ENCODE results near the gene TRIM65.
"Not testable (repeated sequence)": the region's sequence is repeated elsewhere in the genome, so short reads cannot be mapped to it uniquely, and the experiment has no call there.

The TRIM65 gene

DNA sequence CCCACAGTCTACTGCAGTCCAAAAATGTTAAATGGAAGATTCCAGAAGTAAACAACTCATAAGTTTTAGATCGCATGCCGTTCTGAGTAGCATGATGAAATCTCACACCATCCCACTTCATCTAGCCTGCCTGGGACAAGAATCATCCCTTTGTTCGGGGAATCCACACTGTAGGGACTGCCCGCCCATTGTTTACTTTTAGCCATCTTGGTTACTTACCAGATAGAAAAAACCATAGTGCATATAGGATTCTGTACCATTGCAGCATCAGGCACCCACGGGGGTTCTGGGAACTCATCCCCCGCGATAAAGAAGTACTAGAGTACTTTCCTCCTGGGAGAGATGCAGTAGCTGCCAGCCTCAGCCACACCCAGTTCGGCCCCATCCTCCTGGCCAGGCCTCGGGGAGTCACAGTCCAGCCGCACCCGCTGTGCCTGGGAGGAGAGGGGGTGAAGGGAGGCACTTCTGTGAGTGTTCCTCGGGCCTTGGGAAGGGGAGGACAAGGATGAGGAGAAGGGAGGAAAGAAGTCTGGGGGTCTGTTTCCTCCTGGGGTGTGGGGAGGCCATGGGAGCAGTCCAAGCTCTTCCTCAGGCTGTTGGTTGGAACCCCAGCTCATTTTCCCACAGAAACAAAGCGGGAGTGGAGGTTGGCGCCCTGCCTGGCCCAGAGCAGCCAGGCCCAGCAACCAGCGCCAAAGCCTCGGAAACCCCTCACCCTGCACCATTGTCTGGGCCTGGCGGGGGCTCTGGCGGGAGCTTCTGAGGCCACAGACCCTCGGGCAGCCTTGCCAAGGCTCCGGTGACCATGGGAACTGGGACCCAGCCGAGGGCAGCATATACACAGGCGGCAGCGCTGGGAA, 27.2 kb downstream of the TRIM65 start:
- no peak overlapping the region for H3K27ac ChIP-seq (ENCODE audit: low read depth, low read length)
- no peaks in the 10 kb centered on the region for H3K79me2 ChIP-seq (ENCODE audit: control insufficient read depth, insufficient read depth, low read length)
- no peak overlapping the region for H3K4me3 ChIP-seq (ENCODE audit: low read length)
- H2BK5ac ChIP-seq (ENCODE audit: low read length): no peak overlapping the region
- no peak overlapping the region for H2AK5ac ChIP-seq (ENCODE audit: low read length)
- H3K36me3 ChIP-seq (ENCODE audit: control insufficient read depth, insufficient read depth, low read length): no peaks in the 10 kb centered on the region
- no peak overlapping the region for H2BK15ac ChIP-seq (replicated peaks; ENCODE audit: low read depth)
- H3K79me1 ChIP-seq (ENCODE audit: low read length): no peaks in the 10 kb centered on the region
- peak overlapping the region; percentile 42 for H3K56ac ChIP-seq (ENCODE audit: low read length)
- no peak overlapping the region for H3K9ac ChIP-seq (ENCODE audit: low read length)
- no peaks in the 10 kb centered on the region for H3K27me3 ChIP-seq (ENCODE audit: insufficient read depth, low read length, poor library complexity)
- H3K4me1 ChIP-seq (ENCODE audit: control insufficient read depth, low read depth, low read length): no peaks in the 10 kb centered on the region
- no peak overlapping the region for H2BK120ac ChIP-seq (ENCODE audit: low read depth, low read length)
- H3K18ac ChIP-seq (ENCODE audit: low read length): no peak overlapping the region
- peak; percentile 51 for DNase-seq
- H3K4me2 ChIP-seq (ENCODE audit: low read length): no peak overlapping the region
- H4K8ac ChIP-seq (ENCODE audit: low read depth, low read length): no peak overlapping the region
- no CpG with 5 or more reads among the region's 23 CpGs for WGBS (ENCODE audit: extremely low coverage, insufficient coverage, low lambda C conversion rate)
- peak overlapping the region; percentile 8 for H3K4ac ChIP-seq (ENCODE audit: low read depth, low read length)
- no peak overlapping the region for H4K5ac ChIP-seq (ENCODE audit: low read length)
- no peak overlapping the region for H3K23ac ChIP-seq (ENCODE audit: low read length)

DNA sequence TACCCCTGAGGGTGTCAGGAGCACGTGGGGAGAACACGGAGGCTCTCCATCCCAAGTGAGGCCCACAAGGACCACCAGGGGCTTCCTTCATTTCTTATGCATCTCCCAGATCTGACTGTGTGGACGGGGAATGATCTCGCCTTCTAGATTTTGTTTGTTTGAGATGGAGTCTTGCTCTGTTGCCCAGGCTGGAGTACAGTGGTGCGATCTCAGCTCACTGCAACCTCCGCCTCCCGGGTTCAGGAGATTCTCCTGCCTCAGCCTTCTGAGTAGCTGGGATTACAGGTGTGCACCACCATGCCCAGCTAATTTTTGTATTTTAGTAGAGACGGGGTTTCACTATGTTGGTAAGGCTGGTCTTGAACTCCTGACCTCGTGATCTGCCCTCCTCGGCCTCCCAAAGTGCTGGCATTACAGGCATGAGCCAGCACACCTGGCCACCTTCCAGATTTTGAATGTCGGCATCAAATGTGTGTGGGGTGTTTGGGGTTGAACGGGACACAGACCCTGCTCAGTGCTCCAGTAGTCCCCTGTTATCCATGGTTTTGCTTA, 27.9 kb downstream of the TRIM65 start:
- H4K8ac ChIP-seq (ENCODE audit: low read depth, low read length); H2BK15ac ChIP-seq (replicated peaks; ENCODE audit: low read depth); H2BK5ac ChIP-seq (ENCODE audit: low read length); H3K23ac ChIP-seq (ENCODE audit: low read length); H3K9ac ChIP-seq (ENCODE audit: low read length); H3K36me3 ChIP-seq (ENCODE audit: control insufficient read depth, insufficient read depth, low read length); H3K4me3 ChIP-seq (ENCODE audit: low read length); H3K4me2 ChIP-seq (ENCODE audit: low read length); H3K56ac ChIP-seq (ENCODE audit: low read length); H3K27ac ChIP-seq (ENCODE audit: low read depth, low read length); H3K4me1 ChIP-seq (ENCODE audit: control insufficient read depth, low read depth, low read length); H2AK5ac ChIP-seq (ENCODE audit: low read length); DNase-seq; H3K79me1 ChIP-seq (ENCODE audit: low read length); H2BK120ac ChIP-seq (ENCODE audit: low read depth, low read length); H3K18ac ChIP-seq (ENCODE audit: low read length); H3K4ac ChIP-seq (ENCODE audit: low read depth, low read length); H3K27me3 ChIP-seq (ENCODE audit: insufficient read depth, low read length, poor library complexity); H3K79me2 ChIP-seq (ENCODE audit: control insufficient read depth, insufficient read depth, low read length); H4K5ac ChIP-seq (ENCODE audit: low read length): not testable (repeated sequence)
- WGBS (ENCODE audit: extremely low coverage, insufficient coverage, low lambda C conversion rate): no CpG with 5 or more reads among the region's 12 CpGs

- not testable (repeated sequence) for H3K4ac ChIP-seq (ENCODE audit: low read depth, low read length); H3K36me3 ChIP-seq (ENCODE audit: control insufficient read depth, insufficient read depth, low read length); H3K79me2 ChIP-seq (ENCODE audit: control insufficient read depth, insufficient read depth, low read length); H2BK15ac ChIP-seq (replicated peaks; ENCODE audit: low read depth); DNase-seq; H3K27me3 ChIP-seq (ENCODE audit: insufficient read depth, low read length, poor library complexity); H3K4me3 ChIP-seq (ENCODE audit: low read length); H3K4me1 ChIP-seq (ENCODE audit: control insufficient read depth, low read depth, low read length); H2BK120ac ChIP-seq (ENCODE audit: low read depth, low read length); H4K5ac ChIP-seq (ENCODE audit: low read length); H3K27ac ChIP-seq (ENCODE audit: low read depth, low read length); H3K9ac ChIP-seq (ENCODE audit: low read length); H3K4me2 ChIP-seq (ENCODE audit: low read length); H3K56ac ChIP-seq (ENCODE audit: low read length); H4K8ac ChIP-seq (ENCODE audit: low read depth, low read length); H2BK5ac ChIP-seq (ENCODE audit: low read length); H3K23ac ChIP-seq (ENCODE audit: low read length); H2AK5ac ChIP-seq (ENCODE audit: low read length); H3K18ac ChIP-seq (ENCODE audit: low read length); H3K79me1 ChIP-seq (ENCODE audit: low read length)
- no CpG with 5 or more reads among the region's 17 CpGs for WGBS (ENCODE audit: extremely low coverage, insufficient coverage, low lambda C conversion rate)
Measured at GRCh38 chr17:75865404-75866188, 31.2 kb downstream of the TRIM65 start.

- not testable (repeated sequence) for H3K36me3 ChIP-seq (ENCODE audit: control insufficient read depth, insufficient read depth, low read length); H3K27ac ChIP-seq (ENCODE audit: low read depth, low read length); H3K4me2 ChIP-seq (ENCODE audit: low read length); H3K4me1 ChIP-seq (ENCODE audit: control insufficient read depth, low read depth, low read length); H4K5ac ChIP-seq (ENCODE audit: low read length); H2AK5ac ChIP-seq (ENCODE audit: low read length); H3K23ac ChIP-seq (ENCODE audit: low read length); H3K79me2 ChIP-seq (ENCODE audit: control insufficient read depth, insufficient read depth, low read length); H3K4me3 ChIP-seq (ENCODE audit: low read length); H3K56ac ChIP-seq (ENCODE audit: low read length); H2BK5ac ChIP-seq (ENCODE audit: low read length); DNase-seq; H3K79me1 ChIP-seq (ENCODE audit: low read length); H4K8ac ChIP-seq (ENCODE audit: low read depth, low read length); H3K27me3 ChIP-seq (ENCODE audit: insufficient read depth, low read length, poor library complexity); H3K4ac ChIP-seq (ENCODE audit: low read depth, low read length); H2BK120ac ChIP-seq (ENCODE audit: low read depth, low read length); H3K9ac ChIP-seq (ENCODE audit: low read length); H3K18ac ChIP-seq (ENCODE audit: low read length); H2BK15ac ChIP-seq (replicated peaks; ENCODE audit: low read depth)
- WGBS (ENCODE audit: extremely low coverage, insufficient coverage, low lambda C conversion rate): no CpG with 5 or more reads among the region's 4 CpGs
Measured at GRCh38 chr17:75864887-75865286, 31.9 kb downstream of the TRIM65 start.

GRCh38 chr17:75864448-75864871, 32.3 kb downstream of the TRIM65 start:
- Histone ChIP-seq H4K5ac (ENCODE audit: low read length) (no peak overlapping the region), H3K18ac (ENCODE audit: low read length) (no peak overlapping the region), H4K8ac (ENCODE audit: low read depth, low read length) (no peak overlapping the region), H3K4ac (ENCODE audit: low read depth, low read length) (no peak overlapping the region), H3K4me2 (ENCODE audit: low read length) (no peak overlapping the region), H3K27me3 (ENCODE audit: insufficient read depth, low read length, poor library complexity) (no peaks in the 10 kb centered on the region), H3K36me3 (ENCODE audit: control insufficient read depth, insufficient read depth, low read length) (no peaks in the 10 kb centered on the region), H2BK15ac (replicated peaks; ENCODE audit: low read depth) (no peak overlapping the region), H3K79me2 (ENCODE audit: control insufficient read depth, insufficient read depth, low read length) (no peaks in the 10 kb centered on the region), H3K4me3 (ENCODE audit: low read length) (no peak overlapping the region), H2BK5ac (ENCODE audit: low read length) (no peak overlapping the region), H3K56ac (ENCODE audit: low read length) (no peak overlapping the region), H3K9ac (ENCODE audit: low read length) (no peak overlapping the region), H2BK120ac (ENCODE audit: low read depth, low read length) (no peak overlapping the region), H3K4me1 (ENCODE audit: control insufficient read depth, low read depth, low read length) (no peaks in the 10 kb centered on the region), H2AK5ac (ENCODE audit: low read length) (no peak overlapping the region), H3K79me1 (ENCODE audit: low read length) (no peaks in the 10 kb centered on the region), H3K27ac (ENCODE audit: low read depth, low read length) (no peak overlapping the region), H3K23ac (ENCODE audit: low read length) (no peak overlapping the region)
- no CpG with 5 or more reads among the region's 8 CpGs for WGBS (ENCODE audit: extremely low coverage, insufficient coverage, low lambda C conversion rate)
- no peak for DNase-seq
